GM12873 (cell line): ENCODE measurements around the gene SIK3.

Source experiments
- TF ChIP-seq, protein P1 (sequence below): IDR thresholded peaks from 2 replicates; pipeline ENCODE4 v1.5.1; 2012; ENCODE audit warnings: low read depth, mild to moderate bottlenecking, moderate library complexity, low read length, control low read depth; ENCODE audit not compliant: insufficient read depth; ENCODE audit errors: missing control alignments

SIK3 gene

DNA sequence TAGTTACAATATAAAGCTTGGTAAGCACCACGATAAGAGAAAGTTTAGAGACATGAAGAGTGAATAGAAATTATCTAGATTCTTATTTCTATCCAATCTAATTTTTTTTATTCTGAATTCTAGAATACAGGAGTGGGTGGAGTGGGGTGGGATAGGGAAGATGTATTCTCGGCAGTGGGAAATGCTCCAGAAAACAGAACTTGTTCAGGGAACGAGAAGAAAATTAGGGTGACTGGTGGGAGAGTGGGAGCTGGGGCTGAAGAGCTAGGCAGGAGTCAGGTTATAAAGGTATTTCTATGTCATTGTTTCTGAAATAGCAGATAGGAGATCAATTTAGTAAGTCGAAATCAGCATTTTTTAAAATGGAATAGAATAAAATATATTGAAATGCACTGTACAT is 207.6 kb downstream of the SIK3 start:
- TF ChIP-seq, protein P1, sequence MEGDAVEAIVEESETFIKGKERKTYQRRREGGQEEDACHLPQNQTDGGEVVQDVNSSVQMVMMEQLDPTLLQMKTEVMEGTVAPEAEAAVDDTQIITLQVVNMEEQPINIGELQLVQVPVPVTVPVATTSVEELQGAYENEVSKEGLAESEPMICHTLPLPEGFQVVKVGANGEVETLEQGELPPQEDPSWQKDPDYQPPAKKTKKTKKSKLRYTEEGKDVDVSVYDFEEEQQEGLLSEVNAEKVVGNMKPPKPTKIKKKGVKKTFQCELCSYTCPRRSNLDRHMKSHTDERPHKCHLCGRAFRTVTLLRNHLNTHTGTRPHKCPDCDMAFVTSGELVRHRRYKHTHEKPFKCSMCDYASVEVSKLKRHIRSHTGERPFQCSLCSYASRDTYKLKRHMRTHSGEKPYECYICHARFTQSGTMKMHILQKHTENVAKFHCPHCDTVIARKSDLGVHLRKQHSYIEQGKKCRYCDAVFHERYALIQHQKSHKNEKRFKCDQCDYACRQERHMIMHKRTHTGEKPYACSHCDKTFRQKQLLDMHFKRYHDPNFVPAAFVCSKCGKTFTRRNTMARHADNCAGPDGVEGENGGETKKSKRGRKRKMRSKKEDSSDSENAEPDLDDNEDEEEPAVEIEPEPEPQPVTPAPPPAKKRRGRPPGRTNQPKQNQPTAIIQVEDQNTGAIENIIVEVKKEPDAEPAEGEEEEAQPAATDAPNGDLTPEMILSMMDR = no peak

DNA sequence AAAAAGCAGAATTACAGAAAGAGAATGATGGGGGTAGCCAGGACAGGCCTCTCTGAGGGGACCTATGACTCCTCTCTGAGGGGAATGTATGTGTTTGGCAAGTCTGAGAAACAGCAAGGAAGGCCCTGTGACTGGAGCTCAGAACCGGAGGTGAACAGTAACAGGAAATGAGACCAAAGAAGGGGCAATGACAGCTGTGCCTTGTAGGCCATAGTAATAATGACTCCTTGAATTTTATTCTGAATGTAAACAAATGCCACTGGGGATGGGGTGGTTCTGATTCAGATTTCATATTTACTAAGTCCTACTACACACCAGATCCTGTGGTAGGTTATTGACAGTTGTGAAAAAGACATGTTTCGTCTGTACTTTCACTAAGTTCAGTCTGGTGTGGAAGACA is 208.0 kb downstream of the SIK3 start:
- TF ChIP-seq, protein P1 = no peak

DNA sequence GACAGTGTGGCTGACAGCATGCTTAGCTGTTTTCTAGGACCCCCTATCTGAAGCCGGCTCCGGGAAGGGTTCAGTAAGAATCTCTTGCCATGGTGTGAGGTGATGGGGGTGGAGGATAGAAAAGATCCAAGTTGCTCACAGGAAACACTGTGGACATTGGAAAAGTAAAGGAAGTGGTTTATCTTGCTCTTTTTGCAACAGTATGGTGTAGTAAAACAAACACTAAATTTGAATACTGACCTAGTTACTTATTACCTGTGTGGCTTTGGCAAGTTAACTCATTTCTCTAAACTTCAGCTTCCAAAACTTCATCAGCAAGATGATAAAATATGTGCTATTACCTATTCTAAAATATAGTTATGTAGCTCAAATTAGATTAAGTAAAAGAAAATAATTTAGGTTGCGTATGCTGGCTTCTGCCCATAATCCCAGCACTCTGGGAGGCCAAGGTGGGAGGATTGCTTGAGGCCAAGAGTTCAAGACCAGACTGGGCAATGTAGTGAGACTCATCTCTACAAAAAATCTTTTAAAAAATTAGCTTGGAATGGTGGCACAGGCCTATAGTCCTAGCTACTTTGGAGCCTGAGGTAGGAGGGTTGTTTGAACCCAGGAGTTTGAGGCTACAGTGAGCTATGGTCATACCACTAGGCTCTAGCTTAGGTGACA is 209.2 kb downstream of the SIK3 start:
- TF ChIP-seq, protein P1 = no peak

DNA sequence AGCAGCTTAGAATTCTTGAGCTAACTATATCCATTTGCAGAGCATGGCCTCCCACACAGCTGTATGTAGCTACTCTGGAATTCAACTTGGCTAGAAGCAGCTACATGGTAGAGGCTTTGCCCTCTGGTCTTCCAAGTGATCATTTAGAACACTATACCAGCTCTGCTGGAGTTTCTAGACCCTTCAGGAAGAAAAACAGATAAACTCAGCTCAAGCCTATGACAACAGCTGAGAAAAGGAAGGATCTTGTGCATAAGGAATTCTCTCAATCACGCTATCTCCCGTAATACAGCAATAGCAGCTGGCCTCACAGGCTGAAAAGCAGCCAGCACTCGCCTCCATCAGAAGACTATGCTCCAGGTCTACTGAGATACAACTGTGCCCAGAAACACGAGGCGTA is 210.2 kb downstream of the SIK3 start:
- TF ChIP-seq, protein P1 = no peak

DNA sequence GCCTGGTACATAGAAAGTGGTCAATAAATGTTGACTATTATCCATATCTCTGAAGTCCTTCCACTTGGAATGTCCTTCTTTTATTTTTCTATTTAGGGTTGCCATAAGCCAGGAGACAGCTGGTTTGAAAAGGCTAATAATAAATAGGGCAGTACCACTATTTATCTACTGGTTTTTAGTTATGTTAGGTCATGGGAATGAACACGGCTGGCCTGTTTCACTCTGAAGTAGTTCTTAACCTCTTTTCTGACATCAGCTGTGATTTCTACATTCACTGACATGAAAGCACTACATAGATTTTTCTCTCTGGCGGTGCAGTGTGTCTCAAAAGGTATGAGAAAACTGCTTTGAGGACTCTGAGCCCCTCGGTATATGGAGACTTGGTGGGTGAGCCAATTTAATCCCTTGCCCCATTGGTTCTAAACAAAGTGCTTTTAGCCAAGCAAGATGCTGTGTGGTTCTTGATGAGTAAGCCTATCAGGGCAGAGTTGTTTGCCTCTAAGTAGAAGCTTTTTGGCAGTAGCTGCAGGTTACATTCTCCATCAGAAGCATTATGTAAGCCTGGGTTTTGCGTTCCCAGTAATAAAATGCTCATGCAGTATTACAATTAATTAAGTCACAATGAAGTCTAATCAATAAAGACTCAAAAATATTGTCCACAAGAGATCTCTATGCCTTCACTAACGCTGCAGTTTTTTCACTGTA is 212.1 kb downstream of the SIK3 start:
- TF ChIP-seq, protein P1 = no peak

DNA sequence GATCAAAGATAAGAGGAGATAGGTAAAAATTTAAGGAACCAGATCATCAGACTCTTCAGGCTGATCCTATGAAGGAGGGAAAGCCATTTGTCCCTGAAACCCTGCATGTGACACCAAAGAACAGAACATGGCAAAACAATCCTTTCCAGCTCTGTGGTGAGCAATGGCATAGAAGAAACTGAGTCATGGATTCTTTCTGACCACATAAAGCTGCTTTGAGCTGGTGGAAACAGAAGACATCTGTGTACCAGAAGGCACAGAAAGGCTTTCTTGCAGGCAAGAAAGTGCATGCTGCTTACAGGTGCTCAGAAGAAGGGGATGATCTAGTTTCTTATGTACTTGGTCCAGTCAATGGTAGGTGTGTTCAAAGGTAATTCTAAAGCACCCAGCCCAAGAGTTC is 215.8 kb downstream of the SIK3 start:
- TF ChIP-seq, protein P1 = no peak

DNA sequence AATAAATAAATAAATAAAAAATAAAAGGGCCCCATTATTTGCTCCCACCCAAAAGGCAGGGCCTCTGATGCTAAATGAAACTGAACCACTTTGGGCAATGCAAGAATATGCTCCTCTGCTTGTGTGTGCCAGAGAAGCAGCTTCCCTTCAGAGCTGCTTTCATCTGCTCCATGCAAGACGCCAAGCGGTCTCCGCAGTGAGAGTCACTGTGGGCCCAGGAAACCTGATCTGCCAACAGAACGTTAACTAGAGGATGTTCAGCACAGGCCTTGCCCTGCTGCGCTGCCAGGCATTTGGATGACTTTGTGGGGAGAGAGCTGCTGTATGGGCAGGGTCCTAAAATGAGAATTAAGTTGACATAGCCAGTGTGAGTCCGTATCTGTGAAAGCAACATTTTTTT is 217.1 kb downstream of the SIK3 start:
- TF ChIP-seq, protein P1 = no peak
